ENCODE data around the gene CNGA3.

The CNGA3 gene

GRCh38 chr2:98445683-98446581 lies 99.7 kb downstream of the CNGA3 start:
- no peak for DNase-seq

GRCh38 chr2:98446850-98447249 lies 100.6 kb downstream of the CNGA3 start:
- no peak for DNase-seq

All from stimulated activated CD4-positive, alpha-beta T cell treated with anti-CD3 and anti-CD28 coated beads, Interleukin-1b, Interleukin-23, amount 100 ng/mL, for 48 hours (primary cell).